8988T (cell line): ENCODE results near the gene BTBD19.
A peak's percentile ranks its signal among the peaks of the same experiment; 100 is the strongest.
"Not testable (repeated sequence)": the region's sequence is repeated elsewhere in the genome, so short reads cannot be mapped to it uniquely, and the experiment has no call there.

ENCODE experiments used
- DNase-seq: peaks from one replicate; pipeline ENCODE4 v3.0.0; 2011

Gene BTBD19

GRCh38 chr1:44829506-44830384 is 21.4 kb downstream of the BTBD19 start:
- DNase-seq = no peak

- no peak for DNase-seq
Measured at GRCh38 chr1:44830900-44831304, 22.6 kb downstream of the BTBD19 start.

GRCh38 chr1:44831516-44831915 is 23.2 kb downstream of the BTBD19 start:
- no peak for DNase-seq

GRCh38 chr1:44832056-44832705 is 23.9 kb downstream of the BTBD19 start:
- DNase-seq = no peak

- no peak for DNase-seq
Measured at GRCh38 chr1:44834328-44834727, 26.0 kb downstream of the BTBD19 start.

GRCh38 chr1:44835738-44836675 is 27.7 kb downstream of the BTBD19 start:
- DNase-seq = no peak

- DNase-seq = not testable (repeated sequence)
Measured at GRCh38 chr1:44838294-44838693, 30.0 kb downstream of the BTBD19 start.

GRCh38 chr1:44839576-44839975 is 31.3 kb downstream of the BTBD19 start:
- DNase-seq = no peak

- DNase-seq = no peak
Measured at GRCh38 chr1:44842486-44842861, 34.2 kb downstream of the BTBD19 start.

GRCh38 chr1:44842862-44843655 is 34.7 kb downstream of the BTBD19 start, which contains the start of gene PTCH2:
Gene PTCH2 (minus strand): TSS chr1:44843253. CDS start chr1:44842932, 321 bp downstream.
- DNase-seq = peak; percentile 66

GRCh38 chr1:44846985-44847384 is 38.7 kb downstream of the BTBD19 start:
- DNase-seq = no peak

- no peak for DNase-seq
Measured at GRCh38 chr1:44847845-44848244, 39.5 kb downstream of the BTBD19 start.

GRCh38 chr1:44848456-44849181 is 40.3 kb downstream of the BTBD19 start:
- no peak for DNase-seq

- no peak for DNase-seq
Measured at GRCh38 chr1:44849575-44850132, 41.3 kb downstream of the BTBD19 start.

GRCh38 chr1:44851308-44851707 is 43.0 kb downstream of the BTBD19 start:
- DNase-seq = no peak

- no peak for DNase-seq
Measured at GRCh38 chr1:44853201-44853600, 44.9 kb downstream of the BTBD19 start.

GRCh38 chr1:44854970-44855369 is 46.6 kb downstream of the BTBD19 start:
- no peak for DNase-seq

- DNase-seq = no peak
Measured at GRCh38 chr1:44855742-44856141, 47.4 kb downstream of the BTBD19 start.

GRCh38 chr1:44857446-44857845 is 49.1 kb downstream of the BTBD19 start:
- DNase-seq = no peak

- DNase-seq = no peak
Measured at GRCh38 chr1:44860331-44860730, 52.0 kb downstream of the BTBD19 start.

- no peak for DNase-seq
Measured at GRCh38 chr1:44860891-44861425, 52.6 kb downstream of the BTBD19 start.
